H1 (cell line): Measurements from ENCODE around the gene PFKFB1.

Source experiments
- CTCF ChIP-seq, 3 experiments: IDR thresholded peaks; 1 replicate in 2 of 3; 2 replicates in 1 of 3; pipeline versions ENCODE4 v1.5.1 to v1.6.1; 2011; ENCODE audit warnings: low read length in 3 of 3, mild to moderate bottlenecking in 3 of 3, inconsistent platforms in 2 of 3, low read depth in 1 of 3, moderate library complexity in 1 of 3; ENCODE audit not compliant: insufficient read depth in 1 of 3; ENCODE audit errors: control extremely low read depth in 1 of 3
- E2F6 ChIP-seq: IDR thresholded peaks from 2 replicates; pipeline ENCODE4 v1.6.1; 2012; ENCODE audit warnings: inconsistent platforms

- TF ChIP-seq E2F6, result no peak
- no peak for TF ChIP-seq CTCF (IDR thresholded peaks at IDR 0.05; ENCODE audit: control extremely low read depth in 1 of 3, insufficient read depth in 1 of 3, low read depth in 1 of 3, low read length in 3 of 3)
Observed at GRCh38 chrX:54977387-54977786, 16.6 kb downstream of the PFKFB1 start.
